GM04503 (cell line): ENCODE data around the gene DDX17.

ENCODE experiments used
- DNase-seq: peaks from one replicate; pipeline ENCODE4 v3.0.0-alpha.2; 2012; ENCODE audit warnings: low read depth

Gene DDX17

GRCh38 chr22:38506118-38506962 lies at the start of gene DDX17:
Gene DDX17, minus strand, starts transcription at chr22:38506311.
- peak; percentile 86 for DNase-seq

- peak; percentile 83 for DNase-seq
Observed at GRCh38 chr22:38554281-38554680, 48.2 kb upstream of the DDX17 start.

GRCh38 chr22:38549101-38549894 lies 43.2 kb upstream of the DDX17 start:
- DNase-seq: no peak

GRCh38 chr22:38540701-38541100 lies 34.6 kb upstream of the DDX17 start:
- DNase-seq: no peak

GRCh38 chr22:38531251-38531938 lies 25.3 kb upstream of the DDX17 start:
- no peak for DNase-seq

- no peak for DNase-seq
Observed at GRCh38 chr22:38524429-38524828, 18.3 kb upstream of the DDX17 start.

- DNase-seq: no peak
Observed at GRCh38 chr22:38523479-38523878, 17.4 kb upstream of the DDX17 start.

GRCh38 chr22:38523029-38523428 lies 16.9 kb upstream of the DDX17 start:
- DNase-seq: no peak

- no peak for DNase-seq
Observed at GRCh38 chr22:38519453-38520250, 13.5 kb upstream of the DDX17 start.

- DNase-seq: no peak
Observed at GRCh38 chr22:38518620-38519019, 12.5 kb upstream of the DDX17 start.

GRCh38 chr22:38513063-38513462 lies 7.0 kb upstream of the DDX17 start:
- DNase-seq: no peak

- DNase-seq: no peak
Observed at GRCh38 chr22:38510416-38510970, 4.4 kb upstream of the DDX17 start.

GRCh38 chr22:38505541-38506117 lies 482 bp downstream of the DDX17 start:
- DNase-seq: no peak

GRCh38 chr22:38504731-38505540 lies 1.2 kb downstream of the DDX17 start:
- no peak for DNase-seq

GRCh38 chr22:38503021-38503420 lies 3.1 kb downstream of the DDX17 start:
- no peak for DNase-seq

GRCh38 chr22:38501797-38502672 lies 4.1 kb downstream of the DDX17 start:
- DNase-seq: no peak

- no peak for DNase-seq
Observed at GRCh38 chr22:38497869-38498268, 8.2 kb downstream of the DDX17 start.

GRCh38 chr22:38494939-38495338 lies 11.2 kb downstream of the DDX17 start:
- DNase-seq: no peak

- no peak for DNase-seq
Observed at GRCh38 chr22:38494498-38494897, 11.6 kb downstream of the DDX17 start.
